Smooth muscle cell (in vitro differentiated cells): ENCODE measurements around the gene SGSM2. TPM values are rescaled to one million over a fixed set of nuclear protein-coding genes. Genes with fewer than 3 reads are reported as not detected.

Experiments used
- DNase-seq: peaks from one replicate; lab custom pipeline; 2025; ENCODE audit not compliant: unreplicated experiment; lab: John Stamatoyannopoulos, UW
- H2AFZ ChIP-seq: fragments of 200-600 bp; sonication (generic); 2 replicates; pipeline ENCODE4 v1.6.0; 2016; ENCODE audit warnings: antibody characterized with exemption, low read depth, mild to moderate bottlenecking
- H3F3A ChIP-seq: fragments of 200-600 bp; sonication (generic); 2 replicates; pipeline ENCODE4 v1.6.0; 2017; ENCODE audit warnings: antibody characterized with exemption, low read depth
- H3K27ac ChIP-seq: fragments of 200-600 bp; sonication (generic); 2 replicates; pipeline ENCODE4 v1.5.1; 2016; ENCODE audit warnings: low read depth, mild to moderate bottlenecking
- H3K27me3 ChIP-seq: fragments of 200-600 bp; sonication (generic); 2 replicates; pipeline ENCODE4 v1.6.1; 2016; ENCODE audit warnings: low read depth, mild to moderate bottlenecking
- H3K36me3 ChIP-seq: fragments of 200-600 bp; sonication (generic); 2 replicates; pipeline ENCODE4 v1.5.1; 2016; ENCODE audit warnings: low read depth
- H3K4me1 ChIP-seq: fragments of 200-600 bp; sonication (generic); 2 replicates; pipeline ENCODE4 v1.5.1; 2016; ENCODE audit warnings: low read depth
- H3K4me2 ChIP-seq: fragments of 200-600 bp; sonication (generic); 2 replicates; pipeline ENCODE4 v1.6.0; 2016; ENCODE audit warnings: mild to moderate bottlenecking
- H3K4me3 ChIP-seq: fragments of 200-600 bp; sonication (generic); 2 replicates; pipeline ENCODE4 v1.5.1; 2016; ENCODE audit warnings: mild to moderate bottlenecking
- H3K79me2 ChIP-seq: fragments of 200-600 bp; sonication (generic); 2 replicates; pipeline ENCODE4 v1.6.0; 2016; ENCODE audit warnings: low read depth, mild to moderate bottlenecking
- H3K9ac ChIP-seq: fragments of 200-600 bp; sonication (generic); 2 replicates; pipeline ENCODE4 v1.6.0; 2016; ENCODE audit warnings: low read depth
- H3K9me3 ChIP-seq: fragments of 200-600 bp; sonication (generic); replicated peaks from 2 replicates; pipeline ENCODE4 v1.5.1; 2016; ENCODE audit warnings: low read depth
- H4K20me1 ChIP-seq: fragments of 200-600 bp; sonication (generic); 2 replicates; pipeline ENCODE4 v1.6.0; 2016; ENCODE audit warnings: low read depth
- WGBS: methylation state at CpG from one replicate; pipeline ENCODE4 v1.1.7; 2016; ENCODE audit warnings: low lambda C conversion rate; 5-methylcytosine and 5-hydroxymethylcytosine counted together
- polyA plus RNA-seq: library from polyadenylated mRNA; unstranded; fragments of >200 nt; fragmentation: Nextera tagmentation; extraction: Ambion mirVana; gene quantifications from 2 replicates; pipeline ENCODE4 v1.2.1, GENCODE V29; 2016
- total RNA-seq: library from RNA; depleted of rRNA; stranded (reverse); fragments of >200 nt; gene quantifications from 2 replicates; pipeline ENCODE4 v1.2.3, GENCODE V29; 2014
- TF ChIP-seq, protein P1 (sequence below): fragments of 200-600 bp; sonication (generic); IDR thresholded peaks from 2 replicates; pipeline ENCODE4 v1.5.1; 2017; ENCODE audit warnings: borderline replicate concordance, mild to moderate bottlenecking, antibody characterized with exemption; ENCODE audit not compliant: insufficient read depth, poor library complexity, severe bottlenecking

The SGSM2 gene
- total and polyA plus RNA-seq, 2 experiments from 2014 or later, result 20.8 to 26.9 TPM

DNA sequence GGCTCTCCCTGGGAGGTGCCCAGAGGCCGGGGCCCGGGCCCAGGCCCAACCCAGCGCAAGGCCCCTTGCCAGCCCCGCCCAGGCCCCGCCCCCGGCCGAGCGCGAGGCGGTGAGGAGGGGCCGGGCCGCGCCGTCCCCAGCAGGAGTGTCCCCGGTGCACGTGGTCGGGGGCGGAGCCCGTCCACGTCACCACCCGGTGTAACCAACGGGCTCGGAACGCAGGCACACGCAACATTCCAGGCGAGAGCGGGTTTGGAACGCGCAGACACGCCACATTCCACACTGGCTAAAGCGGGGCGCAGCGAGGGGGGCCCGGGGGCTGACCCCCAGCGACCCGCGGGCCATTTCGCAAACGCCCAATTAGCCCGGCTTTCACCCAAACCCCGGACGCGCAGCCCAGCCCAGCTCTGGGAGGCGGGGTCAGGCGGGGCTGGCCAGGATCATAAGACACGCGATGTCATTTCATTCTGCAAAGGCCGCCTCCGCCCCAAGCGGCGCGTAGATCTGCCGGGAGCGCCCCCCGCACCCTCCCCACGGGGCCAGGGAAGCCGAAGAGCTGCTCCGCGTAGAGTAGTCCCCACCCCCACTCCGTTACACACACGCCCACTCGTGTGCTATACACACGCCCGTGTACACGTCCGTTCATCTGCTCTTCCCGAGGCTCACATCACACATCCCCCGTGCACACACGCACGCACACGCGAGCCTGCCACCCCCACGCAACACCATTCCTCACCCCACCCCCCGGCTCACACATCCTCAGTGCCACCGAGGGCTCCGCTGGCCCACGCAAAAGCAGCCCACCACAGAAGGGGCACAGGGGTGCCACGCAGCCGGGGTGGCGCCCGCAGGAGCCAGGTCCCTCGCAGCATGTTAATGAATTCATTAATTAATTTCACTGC lies 62.5 kb downstream of the SGSM2 start:
- Histone ChIP-seq H3K9ac (peak overlapping the region; percentile 98), H3F3A (peaks cover 31% of the 10 kb centered on the region), H3K4me1 (peaks cover 39% of the 10 kb centered on the region), H3K79me2 (peaks cover 33% of the 10 kb centered on the region), H3K4me2 (peak overlapping the region; percentile 98), H3K36me3 (no peaks in the 10 kb centered on the region), H2AFZ (no peak overlapping the region), H4K20me1 (peaks cover 28% of the 10 kb centered on the region), H3K9me3 (no peaks in the 10 kb centered on the region), H3K27ac (peak overlapping the region; percentile 99), H3K4me3 (peak overlapping the region; percentile 94), H3K27me3 (no peaks in the 10 kb centered on the region)
- TF ChIP-seq, protein P1, sequence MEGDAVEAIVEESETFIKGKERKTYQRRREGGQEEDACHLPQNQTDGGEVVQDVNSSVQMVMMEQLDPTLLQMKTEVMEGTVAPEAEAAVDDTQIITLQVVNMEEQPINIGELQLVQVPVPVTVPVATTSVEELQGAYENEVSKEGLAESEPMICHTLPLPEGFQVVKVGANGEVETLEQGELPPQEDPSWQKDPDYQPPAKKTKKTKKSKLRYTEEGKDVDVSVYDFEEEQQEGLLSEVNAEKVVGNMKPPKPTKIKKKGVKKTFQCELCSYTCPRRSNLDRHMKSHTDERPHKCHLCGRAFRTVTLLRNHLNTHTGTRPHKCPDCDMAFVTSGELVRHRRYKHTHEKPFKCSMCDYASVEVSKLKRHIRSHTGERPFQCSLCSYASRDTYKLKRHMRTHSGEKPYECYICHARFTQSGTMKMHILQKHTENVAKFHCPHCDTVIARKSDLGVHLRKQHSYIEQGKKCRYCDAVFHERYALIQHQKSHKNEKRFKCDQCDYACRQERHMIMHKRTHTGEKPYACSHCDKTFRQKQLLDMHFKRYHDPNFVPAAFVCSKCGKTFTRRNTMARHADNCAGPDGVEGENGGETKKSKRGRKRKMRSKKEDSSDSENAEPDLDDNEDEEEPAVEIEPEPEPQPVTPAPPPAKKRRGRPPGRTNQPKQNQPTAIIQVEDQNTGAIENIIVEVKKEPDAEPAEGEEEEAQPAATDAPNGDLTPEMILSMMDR, result no peak
- DNase-seq, result peak; percentile 99
- under 1% methylated on average over 65 of the region's 82 CpGs for WGBS

- peaks cover 26% of the 10 kb centered on the region for H3K79me2 ChIP-seq
- H3K36me3 ChIP-seq, result no peaks in the 10 kb centered on the region
- H3K4me1 ChIP-seq, result peaks cover 44% of the 10 kb centered on the region
- H3K4me3 ChIP-seq, result peak overlapping the region; percentile 94
- peak overlapping the region; percentile 99 for H3K27ac ChIP-seq
- H4K20me1 ChIP-seq, result peaks cover 25% of the 10 kb centered on the region
- 1% methylated on average over 34 of the region's 43 CpGs for WGBS
- peak overlapping the region; percentile 98 for H3K9ac ChIP-seq
- TF ChIP-seq, protein P1, result no peak
- peak; percentile 61 for DNase-seq
- H3K9me3 ChIP-seq, result no peaks in the 10 kb centered on the region
- H3K4me2 ChIP-seq, result peak overlapping the region; percentile 98
- H3K27me3 ChIP-seq, result no peaks in the 10 kb centered on the region
- H2AFZ ChIP-seq, result no peak overlapping the region
- peaks cover 35% of the 10 kb centered on the region for H3F3A ChIP-seq
These were observed 63.2 kb downstream of the SGSM2 start for GRCh38 chr17:2400474-2400866.

DNA sequence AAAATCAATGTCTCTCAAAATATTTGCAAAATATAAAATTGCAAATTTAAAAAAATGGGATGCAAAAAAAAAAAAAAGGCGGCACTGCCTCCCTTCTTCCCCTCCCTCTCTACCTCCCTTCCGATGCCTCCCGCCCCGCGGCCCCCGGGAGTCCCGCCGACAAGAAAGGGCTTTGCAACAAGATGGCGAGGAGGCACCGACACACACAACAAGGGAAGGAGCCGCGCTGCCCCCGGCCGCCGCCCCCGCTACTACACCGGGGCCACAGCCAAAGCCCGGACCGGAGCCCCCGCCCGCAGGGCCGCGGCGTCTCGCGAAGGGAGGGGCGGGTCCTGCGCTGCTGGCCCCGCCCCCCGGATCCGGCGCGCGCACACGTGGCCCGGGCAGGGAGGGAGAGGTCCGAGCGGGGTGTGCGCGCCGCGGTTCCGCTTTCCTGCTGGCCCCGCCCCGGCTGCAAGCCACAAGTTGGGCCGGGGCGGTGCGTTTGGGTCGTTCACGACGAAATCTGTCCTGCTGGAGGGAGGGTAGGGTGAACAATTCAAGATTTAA lies 63.6 kb downstream of the SGSM2 start, which contains the start of gene MNT:
TSS of gene MNT (minus strand) at position 184 of the 549 bp plus-strand sequence. CDS start 348 bp downstream, outside the sequence.
- DNase-seq, result peak; percentile 99
- under 1% methylated on average over 37 of the region's 51 CpGs for WGBS
- H3K79me2 ChIP-seq, result peaks cover 21% of the 10 kb centered on the region
- H3F3A ChIP-seq, result peaks cover 36% of the 10 kb centered on the region
- H4K20me1 ChIP-seq, result peaks cover 20% of the 10 kb centered on the region
- peaks cover 48% of the 10 kb centered on the region for H3K4me1 ChIP-seq
- no peaks in the 10 kb centered on the region for H3K9me3 ChIP-seq
- H3K4me3 ChIP-seq, result peak within 1 kb of the TSS; percentile 94
- no peaks in the 10 kb centered on the region for H3K36me3 ChIP-seq
- peak within 1 kb of the TSS; percentile 98 for H3K9ac ChIP-seq
- H3K27me3 ChIP-seq, result no peaks in the 10 kb centered on the region
- peak within 1 kb of the TSS; percentile 99 for H3K27ac ChIP-seq
- TF ChIP-seq, protein P1, result no peak
- no peak within 1 kb of the TSS for H2AFZ ChIP-seq
- H3K4me2 ChIP-seq, result peak within 1 kb of the TSS; percentile 98
